Ovary (tissue), 3 donors: ENCODE results near the gene RGL1.

ENCODE experiments used
- CTCF ChIP-seq, 3 donors: fragments of 450-650 bp in 2 of 3; fragments of 200-600 bp in 1 of 3; IDR thresholded peaks; one replicate each; pipeline versions ENCODE4 v1.5.1 to v1.8.0; 2016 to 2022; ENCODE audit warnings: antibody characterized with exemption in 3 of 3, mild to moderate bottlenecking in 1 of 3
- EP300 ChIP-seq: sonication (generic); formaldehyde crosslinking; IDR thresholded peaks from one replicate; pipeline ENCODE4 v1.6.1; 2017; ENCODE audit warnings: antibody characterized with exemption
- donor health status: DM: no; HTN: no; CAD: no.

DNA sequence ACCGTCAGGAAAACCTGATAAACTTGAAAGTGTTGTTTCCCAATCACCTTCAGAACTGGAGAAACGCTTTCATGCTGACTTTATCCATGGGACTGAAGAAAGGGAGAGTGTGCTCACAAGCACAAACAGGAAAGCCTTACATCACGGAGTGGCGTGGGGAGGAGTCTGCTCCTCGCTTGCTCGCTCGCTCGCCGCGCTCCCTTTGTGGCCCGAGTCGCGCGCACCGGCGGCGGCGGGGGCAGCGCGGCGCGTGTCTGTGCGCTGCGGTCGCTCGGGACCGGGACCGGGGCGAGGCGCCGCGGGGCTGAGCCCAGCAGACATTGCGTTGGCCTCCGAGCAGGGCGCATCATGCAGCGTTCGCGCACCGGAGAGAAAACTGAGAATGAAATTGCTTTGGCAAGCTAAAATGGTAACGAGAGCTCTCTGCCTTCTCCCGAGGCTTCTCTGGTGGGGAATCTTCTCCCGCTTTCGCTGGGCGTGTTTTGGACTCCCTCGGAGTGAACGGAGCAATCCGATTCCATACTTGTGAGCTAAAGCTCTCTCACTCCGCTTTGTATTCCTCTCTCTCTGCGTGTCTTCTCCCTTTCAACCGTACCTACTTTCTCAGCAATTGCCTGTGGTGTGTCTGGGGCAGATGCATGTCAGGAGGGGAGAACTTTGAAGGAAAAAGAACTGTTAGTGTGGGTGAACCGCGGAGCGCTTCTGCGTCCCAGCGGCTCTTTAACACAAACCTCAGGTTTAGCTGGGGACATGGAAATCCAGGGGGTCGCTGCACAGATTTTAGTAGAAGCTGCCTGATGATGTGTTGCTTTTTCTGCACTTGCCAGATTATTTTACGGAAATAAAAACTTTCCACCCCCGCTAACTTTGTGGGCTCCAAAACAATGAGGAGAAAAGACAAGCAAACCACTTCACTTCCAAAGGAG lies at the start of gene RGL1:
- TF ChIP-seq CTCF (IDR thresholded peaks at IDR 0.05): no peak
- TF ChIP-seq EP300: no peak
